ENCODE results near the gene NRDC. TPM values are rescaled to one million over a fixed set of nuclear protein-coding genes. Genes with fewer than 3 reads are reported as not detected.

Gene NRDC
- total RNA-seq, 1 donor from 2014 or later = 200 TPM

DNA sequence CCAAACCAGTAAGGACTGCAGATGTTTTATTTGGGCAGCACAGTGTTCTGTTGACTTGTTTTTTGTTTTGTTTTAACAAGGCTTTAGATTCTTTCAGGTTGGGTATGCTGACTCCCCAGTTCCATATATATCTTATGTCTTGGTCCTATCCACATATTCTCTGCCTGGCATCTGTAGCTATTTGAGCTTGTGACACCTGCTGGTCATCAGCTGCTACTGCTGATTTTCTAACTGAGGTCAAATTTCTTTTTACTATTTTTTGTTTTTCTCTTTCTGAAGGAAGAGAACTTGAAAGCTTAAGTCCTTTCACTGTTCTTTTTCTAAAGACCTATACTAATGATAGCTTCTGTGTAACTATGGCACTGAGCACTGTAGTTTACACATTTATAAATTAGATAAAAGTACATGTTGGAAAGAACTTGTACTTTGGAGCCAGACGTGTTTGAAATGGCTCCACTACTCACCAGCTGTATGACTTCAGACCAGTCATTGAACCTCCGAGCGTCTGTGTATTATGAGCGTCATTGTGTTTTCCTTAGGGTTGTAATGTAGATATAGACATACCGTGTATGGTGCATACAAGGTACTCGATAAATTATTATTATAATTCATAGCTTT is 109.4 kb downstream of the NRDC start:
- intact Hi-C loops (cut with micrococcal nuclease) = loop anchor here (1.0 to 5.0 kb wide), 6 partner anchors 41 to 422 kb away; partner anchors contain the start of genes EPS15 and OSBPL9

DNA sequence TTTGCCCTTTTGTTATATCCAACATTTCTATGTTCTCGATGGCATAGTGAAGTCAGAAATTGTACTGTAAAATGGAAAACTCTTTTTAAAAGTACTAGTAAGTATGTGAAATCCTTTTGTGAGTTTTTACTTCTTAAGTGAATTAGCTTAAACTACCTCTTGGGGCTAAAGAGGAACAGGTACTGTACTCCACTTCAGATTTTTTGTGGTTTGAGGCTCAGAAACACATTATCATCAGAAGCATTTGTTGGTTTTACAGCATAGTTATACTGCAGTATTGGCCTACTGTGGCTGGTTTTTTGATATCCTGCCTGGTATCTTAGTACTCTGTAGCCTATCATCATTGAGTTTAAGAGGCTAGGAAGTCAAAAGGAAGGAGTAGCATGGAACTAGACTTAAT is 117.2 kb downstream of the NRDC start:
- intact Hi-C loops (cut with micrococcal nuclease) = no loop called here

DNA sequence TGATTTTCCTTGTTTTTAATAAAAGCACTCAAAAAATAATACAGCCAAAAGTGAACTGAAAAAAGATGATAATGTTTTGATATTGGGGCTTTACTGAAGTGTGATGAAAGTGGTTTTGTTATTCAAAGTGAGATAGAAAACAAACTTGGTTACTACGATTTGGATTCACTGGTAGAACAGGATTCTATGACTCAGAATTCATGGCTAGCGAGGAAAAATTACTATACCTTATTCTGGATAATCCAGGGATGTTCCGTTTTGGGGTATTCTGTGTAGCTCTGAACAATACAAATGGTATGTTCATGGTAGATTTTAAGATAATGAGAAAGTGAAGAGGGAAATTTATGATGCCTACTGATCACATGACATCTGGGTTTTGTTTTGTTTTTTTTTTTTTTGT is 117.7 kb downstream of the NRDC start:
- intact Hi-C loops (cut with micrococcal nuclease) = no loop called here

DNA sequence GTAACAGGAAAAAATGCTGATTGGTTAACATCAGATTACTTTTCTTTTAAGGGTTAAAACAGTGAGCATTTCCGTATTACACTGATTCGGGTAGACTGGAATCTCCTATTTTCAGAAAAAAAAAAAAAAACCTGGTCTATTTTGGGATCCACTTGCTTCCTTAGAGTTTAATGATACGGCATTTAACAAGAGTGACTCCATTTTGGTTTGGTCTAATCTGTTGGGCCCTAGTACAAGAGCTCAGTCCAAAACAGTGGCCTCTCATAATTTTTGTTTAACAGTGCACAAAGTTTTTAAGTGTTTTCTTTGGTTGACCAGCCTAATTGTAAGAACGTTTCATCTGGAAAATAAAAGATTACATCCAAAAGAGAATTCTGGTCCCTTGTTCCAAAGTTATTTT is 120.2 kb downstream of the NRDC start:
- intact Hi-C loops (cut with micrococcal nuclease) = no loop called here

DNA sequence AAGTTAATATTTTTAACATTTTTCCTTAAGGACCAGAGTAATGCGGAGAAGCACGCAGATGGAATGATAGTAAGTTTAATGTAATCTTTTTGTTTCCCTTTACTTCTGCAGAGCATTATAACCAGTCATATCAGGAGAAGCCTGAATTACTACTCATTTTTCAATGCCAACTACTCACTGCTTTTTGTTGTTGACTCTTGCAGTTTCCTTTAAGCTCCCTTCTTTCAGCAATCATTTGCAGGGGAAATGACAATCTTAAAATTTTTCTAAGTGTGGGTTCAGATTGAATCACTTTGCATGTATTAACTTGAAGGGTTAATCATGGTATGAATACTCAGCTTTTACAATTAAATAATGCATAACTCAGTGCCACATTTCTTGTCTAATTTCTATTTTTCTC is 122.2 kb downstream of the NRDC start:
- intact Hi-C loops (cut with micrococcal nuclease) = no loop called here

DNA sequence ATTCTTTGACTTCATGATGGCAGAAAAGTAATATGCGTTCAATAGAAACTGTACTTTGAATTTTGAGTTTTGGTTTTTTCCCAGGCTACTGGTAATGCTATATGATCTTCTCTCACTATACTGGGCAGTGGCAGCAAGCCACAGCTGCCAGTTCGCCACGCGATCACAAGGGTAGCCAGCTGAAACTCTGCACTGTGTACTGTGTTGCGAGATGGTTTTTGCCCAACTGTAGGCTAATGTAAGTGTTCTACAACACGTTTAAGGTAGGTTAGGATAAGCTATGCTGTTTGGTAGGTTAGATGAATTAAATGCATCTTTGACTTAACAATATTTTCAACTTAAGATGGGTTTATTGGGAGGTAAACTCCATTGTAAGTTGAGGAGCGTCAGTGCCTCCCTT is 123.1 kb downstream of the NRDC start:
- intact Hi-C loops (cut with micrococcal nuclease) = no loop called here

DNA sequence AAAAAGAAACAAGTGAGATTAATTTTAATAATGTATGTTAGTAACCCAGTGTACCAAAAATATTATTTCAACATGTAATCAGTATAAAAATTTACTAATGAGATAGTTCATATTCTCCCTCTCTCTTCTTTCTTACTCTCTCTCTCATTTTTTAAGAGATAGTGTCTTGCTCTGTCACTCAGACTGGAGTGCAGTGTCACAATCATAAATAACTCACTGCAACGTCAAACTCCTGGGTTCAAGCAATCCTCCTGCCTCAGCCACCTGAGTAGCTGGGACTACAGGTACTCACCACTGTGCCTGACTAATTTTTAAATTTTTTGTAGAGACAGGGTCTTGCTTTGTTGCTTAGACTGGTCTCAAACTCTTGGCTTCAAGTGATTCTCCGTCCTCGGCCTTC is 123.9 kb downstream of the NRDC start:
- intact Hi-C loops (cut with micrococcal nuclease) = no loop called here

DNA sequence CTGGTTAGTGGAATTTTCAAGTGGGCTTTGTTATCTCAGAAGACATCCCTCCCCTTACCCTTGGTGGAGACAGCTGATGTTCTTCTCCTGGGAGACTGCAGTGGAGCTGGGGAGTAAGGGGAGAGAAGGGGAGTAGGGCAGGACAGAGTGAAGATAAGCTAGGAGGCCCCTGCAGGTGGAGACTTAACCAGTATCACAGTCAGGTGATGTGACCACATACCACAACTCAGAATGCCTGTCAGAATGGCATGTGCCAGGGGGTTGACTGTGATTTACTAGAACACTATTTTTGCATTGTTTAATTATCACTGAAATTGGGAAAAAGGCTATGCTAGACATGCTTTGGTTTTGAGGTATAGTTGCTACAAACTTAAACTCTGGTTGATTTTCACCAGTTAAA is 124.6 kb downstream of the NRDC start:
- intact Hi-C loops (cut with micrococcal nuclease) = no loop called here

DNA sequence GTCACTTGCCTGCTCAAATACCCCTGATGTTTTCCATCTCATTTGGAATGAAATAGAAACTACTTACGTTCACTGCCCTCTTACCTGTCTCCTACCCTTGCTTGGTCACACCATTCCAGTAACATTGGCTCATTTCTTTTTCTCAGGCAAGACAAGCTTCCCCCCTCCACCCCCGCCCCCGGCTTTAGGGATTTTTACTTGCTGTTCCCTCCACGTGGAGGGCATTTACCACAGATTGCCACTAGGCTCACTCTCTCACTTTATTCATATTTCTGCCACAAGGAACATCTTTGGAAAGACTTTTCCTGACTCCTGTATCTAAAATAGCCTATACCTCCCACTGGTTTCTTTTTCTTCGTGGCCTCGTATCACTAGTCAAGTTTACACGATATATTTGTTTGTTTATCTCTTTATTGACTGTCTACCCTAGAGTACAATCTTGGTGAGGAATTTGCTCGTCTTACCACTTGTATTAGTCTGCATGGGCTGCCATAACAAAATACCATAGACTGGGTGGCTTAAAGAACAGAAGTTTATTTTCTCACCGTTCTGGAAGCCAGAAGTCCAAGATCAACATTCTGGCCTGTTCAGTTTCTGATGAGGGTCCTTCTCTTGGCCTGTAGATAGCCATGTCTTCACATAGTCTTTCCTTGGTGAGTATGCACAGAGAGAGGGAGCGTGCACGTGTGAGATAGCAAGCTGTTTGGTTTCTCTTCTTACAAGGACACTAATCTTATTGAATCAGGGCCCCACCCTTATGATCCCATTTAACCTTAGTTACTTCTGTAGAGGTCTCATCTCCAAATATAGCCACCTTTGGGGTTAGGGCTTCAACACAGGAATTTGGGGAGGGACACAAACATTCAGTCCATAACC is 126.2 kb downstream of the NRDC start:
- intact Hi-C loops (cut with micrococcal nuclease) = no loop called here

DNA sequence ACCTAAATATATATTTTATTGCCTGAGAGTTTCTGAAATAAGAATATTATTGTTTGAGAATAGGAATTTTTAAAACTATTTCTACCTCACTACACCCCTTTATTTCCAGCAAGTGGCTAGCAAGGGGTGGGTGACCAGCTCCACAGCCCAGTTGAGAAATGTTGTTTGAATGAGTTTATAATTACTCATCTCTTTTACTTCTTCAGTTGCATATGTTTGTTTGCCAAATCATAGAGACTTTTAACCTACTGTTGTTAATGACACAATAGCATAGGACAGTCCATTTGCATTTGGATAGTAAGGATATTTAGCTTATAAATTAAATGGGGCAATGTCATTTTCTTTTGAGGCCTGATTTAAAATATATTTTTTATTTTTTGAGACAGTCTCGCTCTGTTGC is 127.8 kb downstream of the NRDC start:
- intact Hi-C loops (cut with micrococcal nuclease) = no loop called here

DNA sequence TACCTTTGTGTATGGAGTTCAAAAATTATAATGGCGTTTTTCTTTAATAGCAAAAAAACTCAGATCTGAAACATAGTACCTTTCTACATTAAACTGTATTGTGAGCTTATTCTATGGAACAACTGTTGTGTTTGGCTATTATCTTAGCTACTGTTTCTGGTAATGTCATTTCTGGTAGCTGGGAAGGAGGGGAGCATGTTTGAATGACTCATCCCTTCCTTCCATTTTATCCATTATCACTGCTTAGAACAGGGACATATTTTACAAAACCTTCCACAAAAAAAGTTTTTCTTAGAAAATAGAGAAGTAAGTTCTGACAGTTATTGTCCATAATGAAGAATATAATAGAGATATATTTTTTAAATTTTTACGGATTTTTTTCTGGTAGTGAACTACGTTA is 128.3 kb downstream of the NRDC start:
- intact Hi-C loops (cut with micrococcal nuclease) = no loop called here

DNA sequence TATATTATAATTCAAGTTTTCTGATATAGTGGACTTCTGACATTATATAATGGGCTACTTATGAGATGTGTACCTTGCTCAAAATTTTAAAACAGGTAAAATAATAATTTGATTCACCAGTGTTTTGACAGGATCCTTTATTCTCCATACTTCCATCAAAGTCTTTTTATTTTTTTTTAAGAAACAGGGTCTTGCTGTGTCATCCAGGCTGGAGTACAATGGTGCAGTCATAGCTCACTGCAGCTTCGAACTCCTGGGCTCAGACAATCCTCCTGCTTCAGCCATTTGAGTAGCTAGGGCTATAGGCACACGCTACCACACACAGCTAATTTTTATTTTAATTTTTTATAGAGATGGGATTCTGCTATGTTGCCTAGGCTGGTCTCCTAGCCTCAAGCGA is 129.4 kb downstream of the NRDC start:
- intact Hi-C loops (cut with micrococcal nuclease) = no loop called here

DNA sequence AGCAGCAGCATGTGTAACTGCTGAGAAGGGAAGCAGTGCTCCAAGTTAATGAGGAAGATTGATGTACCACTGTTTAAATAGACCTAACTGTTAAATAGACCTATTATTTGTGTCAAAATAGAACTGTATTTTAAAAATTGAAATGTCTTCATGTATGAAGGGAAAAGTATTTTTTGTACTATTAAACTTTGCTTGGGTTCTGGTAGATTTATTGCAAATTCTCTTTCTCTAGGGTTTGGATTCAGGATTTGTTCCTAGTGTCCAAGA is 133.3 kb downstream of the NRDC start:
- intact Hi-C loops (cut with micrococcal nuclease) = no loop called here

DNA sequence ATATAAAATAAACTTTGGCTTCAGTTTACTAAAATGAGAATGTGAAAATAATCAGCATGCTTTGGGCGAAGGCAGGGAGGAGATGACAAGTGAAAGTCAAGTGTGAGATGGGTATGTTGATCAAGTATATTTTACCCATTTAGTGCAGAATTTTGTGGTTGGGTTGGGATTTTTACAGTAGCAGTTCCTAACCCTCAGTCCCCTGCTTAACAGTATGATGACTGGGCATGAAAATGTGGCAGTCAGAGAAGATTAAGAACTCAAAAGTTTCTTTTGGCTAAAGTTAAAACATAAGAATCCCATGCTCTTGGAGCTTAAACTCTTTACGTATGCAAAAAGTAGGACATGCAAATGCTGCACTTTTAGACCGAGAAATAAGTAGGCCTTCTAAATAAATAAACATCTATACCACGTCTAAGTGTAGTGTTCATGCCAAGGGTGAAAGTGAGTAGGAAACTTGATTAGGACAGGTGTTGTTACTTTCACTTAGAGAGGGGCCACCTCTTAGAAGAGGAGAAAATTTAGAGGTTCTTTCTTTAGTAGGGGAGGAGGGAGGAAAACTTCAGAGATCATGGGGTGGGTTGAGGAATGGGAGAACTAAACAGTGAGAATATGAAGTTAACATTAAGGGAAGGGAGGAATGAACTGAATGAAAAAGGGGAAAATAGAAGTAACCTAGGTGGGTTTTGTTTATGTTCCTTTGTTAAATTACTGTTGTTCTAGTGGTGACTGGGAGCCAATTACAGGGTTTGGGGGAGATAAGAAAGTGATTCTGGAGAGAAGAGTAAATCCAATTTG is 133.8 kb downstream of the NRDC start:
- intact Hi-C loops (cut with micrococcal nuclease) = no loop called here

DNA sequence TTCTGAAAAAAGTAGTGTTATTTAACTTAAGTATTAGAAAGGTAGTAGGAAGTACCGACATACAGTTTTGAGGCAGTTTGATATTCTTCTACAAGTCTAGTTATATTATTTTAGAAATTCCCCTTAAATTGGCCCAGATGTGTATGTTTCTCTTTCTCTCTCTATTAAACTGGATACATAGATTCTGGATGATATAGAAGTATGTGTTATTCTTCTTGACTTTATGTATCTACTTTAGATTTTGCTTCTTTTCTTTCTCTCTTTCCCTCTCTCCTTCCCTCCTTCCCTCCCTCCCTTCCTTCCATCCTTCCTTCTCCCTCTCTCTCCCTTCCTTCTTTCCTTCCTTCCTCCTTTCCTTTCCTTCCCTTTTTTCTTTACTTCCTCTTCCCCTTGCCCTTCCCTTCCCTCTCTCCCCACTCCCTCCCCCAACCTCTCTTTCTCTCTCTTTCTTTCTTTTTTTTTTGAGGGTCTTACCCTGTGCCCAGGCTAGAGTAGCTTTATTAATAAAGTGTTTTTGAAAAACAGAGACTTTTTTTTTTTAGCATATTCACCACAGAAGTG is 137.3 kb downstream of the NRDC start:
- intact Hi-C loops (cut with micrococcal nuclease) = no loop called here

DNA sequence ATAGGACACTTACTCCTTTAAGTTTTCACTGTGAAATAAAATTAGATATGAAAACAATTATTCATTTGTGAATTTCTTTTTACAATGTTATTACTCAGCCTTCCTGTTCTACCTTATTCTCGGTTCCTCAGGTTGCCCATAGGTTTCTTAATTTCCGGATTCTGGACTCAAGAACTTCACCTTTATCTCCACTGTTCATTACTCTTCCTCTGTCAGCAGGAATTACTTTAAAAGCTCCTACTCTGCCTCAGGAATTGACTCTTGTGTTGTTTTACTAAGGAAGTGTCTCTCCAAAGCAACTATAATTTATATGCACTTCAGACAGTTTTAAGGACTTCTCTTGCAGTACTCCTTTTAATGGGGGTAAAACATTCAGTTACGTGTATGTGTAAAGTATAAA is 137.9 kb downstream of the NRDC start:
- intact Hi-C loops (cut with micrococcal nuclease) = no loop called here

Other genes starting within 250 kb of the NRDC start
- gene RAB3B, start 112.0 kb upstream of the NRDC start, total RNA-seq = 0.02 TPM in 1 of 2 replicates, not detected in the other
- gene KTI12, start 155.1 kb upstream of the NRDC start, total RNA-seq = 14.6 and 16.5 TPM in 2 replicates
- 53.1 and 59.7 TPM in 2 replicates for gene TXNDC12, start 176.5 kb upstream of the NRDC start, total RNA-seq
- 33.0 and 34.5 TPM in 2 replicates for gene BTF3L4, start 177.6 kb upstream of the NRDC start, total RNA-seq